SK-N-SH (cell line): ENCODE results near the gene IDH1. TPM values are rescaled to one million over a fixed set of nuclear protein-coding genes. Genes with fewer than 3 reads are reported as not detected.

ENCODE experiments used
- CTCF ChIA-PET: fragments of 300-600, 350-600 bp; formaldehyde crosslinking; extraction: SDS; loops from one replicate; lab custom pipeline; 2021; lab: Yijun Ruan, JAX
- POLR2A ChIA-PET: fragments of 350-600 bp; sonication (Branson Sonifier 250); formaldehyde crosslinking; extraction: SDS; loops from one replicate; lab custom pipeline; 2020; ENCODE audit warnings: antibody characterized with exemption, inconsistent platforms; lab: Yijun Ruan, JAX
- DNase-seq: peaks from one replicate; pipeline ENCODE4 v3.0.0; 2012
- H2AFZ ChIP-seq: fragments of 200-600 bp; sonication (generic); 2 replicates; pipeline ENCODE4 v1.8.1; 2016; ENCODE audit warnings: antibody characterized with exemption, mild to moderate bottlenecking, low read depth
- H3F3A ChIP-seq: fragments of 200-600 bp; sonication (generic); replicated peaks from 2 replicates; pipeline ENCODE3; 2016; ENCODE audit warnings: antibody characterized with exemption, mild to moderate bottlenecking; ENCODE audit not compliant: insufficient read depth
- H3K27ac ChIP-seq, 2 experiments: fragments of 200-500 bp in 1 of 2; fragments of 200-600 bp in 1 of 2; sonication (Bioruptor generic) in 1 of 2; sonication (generic), shearing (Covaris generic) in 1 of 2; 2 replicates each; pipeline versions ENCODE4 v1.5.1 to v1.6.1; 2014 to 2016; ENCODE audit warnings: low read depth in 2 of 2, inconsistent platforms in 1 of 2, low read length in 1 of 2, mild to moderate bottlenecking in 1 of 2, mixed read lengths in 1 of 2
- H3K27me3 ChIP-seq: fragments of 200-600 bp; sonication (generic), shearing (Covaris generic); 2 replicates; pipeline ENCODE4 v1.6.1; 2016; ENCODE audit warnings: mixed run types; ENCODE audit not compliant: insufficient read depth
- H3K36me3 ChIP-seq, 2 experiments: fragments of 200-500 bp in 1 of 2; fragments of 200-600 bp in 1 of 2; sonication (Bioruptor generic) in 1 of 2; sonication (generic) in 1 of 2; replicated peaks in 1 of 2; 2 replicates each; pipeline versions ENCODE3 to v1.5.1; 2014 to 2016; ENCODE audit warnings: low read length in 1 of 2, mild to moderate bottlenecking in 1 of 2; ENCODE audit not compliant: insufficient read depth in 2 of 2, control insufficient read depth in 1 of 2
- H3K4me1 ChIP-seq, 2 experiments: fragments of 200-500 bp in 1 of 2; fragments of 200-600 bp in 1 of 2; sonication (Bioruptor generic) in 1 of 2; sonication (generic), shearing (Covaris generic) in 1 of 2; 2 replicates each; pipeline versions ENCODE4 v1.5.1 to v1.6.1; 2014 to 2016; ENCODE audit warnings: low read depth in 1 of 2, low read length in 1 of 2, mixed run types in 1 of 2; ENCODE audit not compliant: insufficient read depth in 2 of 2, control insufficient read depth in 1 of 2
- H3K4me2 ChIP-seq: fragments of 200-600 bp; sonication (generic), shearing (Covaris generic); 2 replicates; pipeline ENCODE4 v1.6.1; 2017; ENCODE audit warnings: mixed run types
- H3K4me3 ChIP-seq, 2 experiments: fragments of 200-500 bp in 1 of 2; fragments of 200-600 bp in 1 of 2; sonication (Bioruptor generic) in 1 of 2; sonication (generic), shearing (Covaris generic) in 1 of 2; 2 replicates each; pipeline versions ENCODE4 v1.5.1 to v1.8.1; 2014 to 2016; ENCODE audit warnings: low read depth in 2 of 2, inconsistent platforms in 1 of 2, low read length in 1 of 2, mild to moderate bottlenecking in 1 of 2, mixed read lengths in 1 of 2, moderate library complexity in 1 of 2
- H3K79me2 ChIP-seq: fragments of 200-600 bp; sonication (generic); 2 replicates; pipeline ENCODE4 v1.8.1; 2017; ENCODE audit warnings: mild to moderate bottlenecking; ENCODE audit not compliant: insufficient read depth
- H3K9ac ChIP-seq: fragments of 200-600 bp; sonication (generic); 2 replicates; pipeline ENCODE4 v1.6.1; 2017; ENCODE audit warnings: mixed run types
- H3K9me2 ChIP-seq: fragments of 200-600 bp; sonication (generic); 2 replicates; pipeline ENCODE4 v1.6.1; 2017; ENCODE audit warnings: mixed run types
- H3K9me3 ChIP-seq: fragments of 200-600 bp; sonication (generic); 2 replicates; pipeline ENCODE4 v1.6.1; 2017; ENCODE audit warnings: mixed run types, mild to moderate bottlenecking, moderate library complexity
- H4K20me1 ChIP-seq: fragments of 200-600 bp; sonication (generic); 2 replicates; pipeline ENCODE4 v1.6.1; 2017; ENCODE audit warnings: mild to moderate bottlenecking, mixed run types; ENCODE audit not compliant: insufficient read depth
- EP300 ChIP-seq, 2 experiments: IDR thresholded peaks; 2 replicates each; pipeline versions ENCODE4 v1.4.0 to v1.6.1; 2012; ENCODE audit warnings: borderline replicate concordance in 1 of 2, low read depth in 1 of 2, low read length in 1 of 2
- FOXJ3 ChIP-seq: sonication (generic); formaldehyde crosslinking; IDR thresholded peaks from 2 replicates; pipeline ENCODE4 v1.5.1; 2020; ENCODE audit warnings: mild to moderate bottlenecking, missing genetic modification reagents
- POLR2AphosphoS5 ChIP-seq: IDR thresholded peaks from 2 replicates; pipeline ENCODE4 v1.6.1; 2012; ENCODE audit warnings: low read depth, low read length
- SIN3A ChIP-seq: IDR thresholded peaks from 2 replicates; pipeline ENCODE4 v1.6.1; 2012; ENCODE audit warnings: low read depth, mild to moderate bottlenecking, low read length, moderate library complexity, borderline replicate concordance
- TCF12 ChIP-seq: IDR thresholded peaks from 2 replicates; pipeline ENCODE4 v1.4.0; 2012
- YY1 ChIP-seq: IDR thresholded peaks from 2 replicates; pipeline ENCODE4 v1.4.0; 2012; ENCODE audit warnings: low read depth, mild to moderate bottlenecking
- WGBS: methylation state at CpG from one replicate; pipeline ENCODE4 v1.1.6; 2017; ENCODE audit warnings: low lambda C conversion rate; 5-methylcytosine and 5-hydroxymethylcytosine counted together
- polyA plus RNA-seq, 3 experiments: library from polyadenylated mRNA; depleted of rRNA; stranded (reverse); fragments of >200 nt; gene quantifications; 2 replicates each; pipeline ENCODE4 v1.2.3, GENCODE V29; 2012
- TF ChIP-seq, protein P1 (sequence below): IDR thresholded peaks from 2 replicates; pipeline ENCODE4 v1.4.0; 2012; ENCODE audit warnings: low read depth
- TF ChIP-seq, protein P2 (sequence below): IDR thresholded peaks from 2 replicates; pipeline ENCODE4; 2012
- TF ChIP-seq, protein P3 (sequence below): IDR thresholded peaks from 2 replicates; pipeline ENCODE4 v1.4.0; 2012; ENCODE audit warnings: low read depth, borderline replicate concordance
- TF ChIP-seq, protein P4 (sequence below): fragments of 150-350 bp; IDR thresholded peaks from 2 replicates; pipeline ENCODE4 v1.6.1; 2017; ENCODE audit warnings: antibody characterized with exemption, low read length, low read depth, borderline replicate concordance
- TF ChIP-seq, protein P5 (sequence below): fragments of 200-600 bp; sonication (generic); IDR thresholded peaks from 2 replicates; pipeline ENCODE4 v1.6.1; 2017; ENCODE audit warnings: antibody characterized with exemption, mild to moderate bottlenecking, moderate library complexity

Gene IDH1
- polyA plus RNA-seq, 1 of the 3 experiments (the other 2 are of a cell fraction): 43.4 TPM

DNA sequence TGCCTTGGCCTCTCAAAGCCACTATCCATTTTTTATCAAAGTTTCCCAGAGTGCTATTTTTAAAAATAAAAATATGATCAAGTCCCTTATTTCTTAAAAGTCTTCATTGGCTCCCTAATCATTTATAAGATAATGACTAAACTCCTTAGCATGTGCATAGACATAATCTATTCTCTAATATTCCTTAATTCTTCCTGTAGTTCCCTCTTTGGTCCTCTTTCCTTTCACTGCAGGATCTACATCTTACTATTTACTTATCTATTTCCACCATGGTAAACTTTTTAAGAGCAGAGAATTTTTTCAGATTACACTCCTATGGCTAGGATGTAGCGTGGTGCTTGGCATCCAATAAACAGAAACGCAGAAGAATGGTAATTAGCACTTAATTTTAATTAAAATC is 19.0 kb downstream of the IDH1 start:
- H3K9me3 ChIP-seq: no peaks in the 10 kb centered on the region
- H3K36me3 ChIP-seq: peaks cover 11 to 32% of the 10 kb centered on the region in 2 experiments
- DNase-seq: no peak
- TF ChIP-seq POLR2AphosphoS5 (no peak), FOXJ3 (CRISPR knock-in tag) (no peak), EP300 (IDR thresholded peaks at IDR 0.05; ENCODE audit: borderline replicate concordance in 1 of 2, low read depth in 1 of 2, low read length in 1 of 2) (no peak), TCF12 (no peak), SIN3A (no peak), YY1 (no peak)
- TF ChIP-seq, protein P1, sequence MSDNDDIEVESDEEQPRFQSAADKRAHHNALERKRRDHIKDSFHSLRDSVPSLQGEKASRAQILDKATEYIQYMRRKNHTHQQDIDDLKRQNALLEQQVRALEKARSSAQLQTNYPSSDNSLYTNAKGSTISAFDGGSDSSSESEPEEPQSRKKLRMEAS: no peak
- TF ChIP-seq, protein P2, sequence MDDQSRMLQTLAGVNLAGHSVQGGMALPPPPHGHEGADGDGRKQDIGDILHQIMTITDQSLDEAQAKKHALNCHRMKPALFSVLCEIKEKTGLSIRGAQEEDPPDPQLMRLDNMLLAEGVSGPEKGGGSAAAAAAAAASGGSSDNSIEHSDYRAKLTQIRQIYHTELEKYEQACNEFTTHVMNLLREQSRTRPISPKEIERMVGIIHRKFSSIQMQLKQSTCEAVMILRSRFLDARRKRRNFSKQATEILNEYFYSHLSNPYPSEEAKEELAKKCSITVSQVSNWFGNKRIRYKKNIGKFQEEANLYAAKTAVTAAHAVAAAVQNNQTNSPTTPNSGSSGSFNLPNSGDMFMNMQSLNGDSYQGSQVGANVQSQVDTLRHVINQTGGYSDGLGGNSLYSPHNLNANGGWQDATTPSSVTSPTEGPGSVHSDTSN: no peak
- TF ChIP-seq, protein P3, sequence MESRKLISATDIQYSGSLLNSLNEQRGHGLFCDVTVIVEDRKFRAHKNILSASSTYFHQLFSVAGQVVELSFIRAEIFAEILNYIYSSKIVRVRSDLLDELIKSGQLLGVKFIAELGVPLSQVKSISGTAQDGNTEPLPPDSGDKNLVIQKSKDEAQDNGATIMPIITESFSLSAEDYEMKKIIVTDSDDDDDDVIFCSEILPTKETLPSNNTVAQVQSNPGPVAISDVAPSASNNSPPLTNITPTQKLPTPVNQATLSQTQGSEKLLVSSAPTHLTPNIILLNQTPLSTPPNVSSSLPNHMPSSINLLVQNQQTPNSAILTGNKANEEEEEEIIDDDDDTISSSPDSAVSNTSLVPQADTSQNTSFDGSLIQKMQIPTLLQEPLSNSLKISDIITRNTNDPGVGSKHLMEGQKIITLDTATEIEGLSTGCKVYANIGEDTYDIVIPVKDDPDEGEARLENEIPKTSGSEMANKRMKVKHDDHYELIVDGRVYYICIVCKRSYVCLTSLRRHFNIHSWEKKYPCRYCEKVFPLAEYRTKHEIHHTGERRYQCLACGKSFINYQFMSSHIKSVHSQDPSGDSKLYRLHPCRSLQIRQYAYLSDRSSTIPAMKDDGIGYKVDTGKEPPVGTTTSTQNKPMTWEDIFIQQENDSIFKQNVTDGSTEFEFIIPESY: no peak
- TF ChIP-seq, protein P4, sequence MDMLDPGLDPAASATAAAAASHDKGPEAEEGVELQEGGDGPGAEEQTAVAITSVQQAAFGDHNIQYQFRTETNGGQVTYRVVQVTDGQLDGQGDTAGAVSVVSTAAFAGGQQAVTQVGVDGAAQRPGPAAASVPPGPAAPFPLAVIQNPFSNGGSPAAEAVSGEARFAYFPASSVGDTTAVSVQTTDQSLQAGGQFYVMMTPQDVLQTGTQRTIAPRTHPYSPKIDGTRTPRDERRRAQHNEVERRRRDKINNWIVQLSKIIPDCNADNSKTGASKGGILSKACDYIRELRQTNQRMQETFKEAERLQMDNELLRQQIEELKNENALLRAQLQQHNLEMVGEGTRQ: no peak
- TF ChIP-seq, protein P5, sequence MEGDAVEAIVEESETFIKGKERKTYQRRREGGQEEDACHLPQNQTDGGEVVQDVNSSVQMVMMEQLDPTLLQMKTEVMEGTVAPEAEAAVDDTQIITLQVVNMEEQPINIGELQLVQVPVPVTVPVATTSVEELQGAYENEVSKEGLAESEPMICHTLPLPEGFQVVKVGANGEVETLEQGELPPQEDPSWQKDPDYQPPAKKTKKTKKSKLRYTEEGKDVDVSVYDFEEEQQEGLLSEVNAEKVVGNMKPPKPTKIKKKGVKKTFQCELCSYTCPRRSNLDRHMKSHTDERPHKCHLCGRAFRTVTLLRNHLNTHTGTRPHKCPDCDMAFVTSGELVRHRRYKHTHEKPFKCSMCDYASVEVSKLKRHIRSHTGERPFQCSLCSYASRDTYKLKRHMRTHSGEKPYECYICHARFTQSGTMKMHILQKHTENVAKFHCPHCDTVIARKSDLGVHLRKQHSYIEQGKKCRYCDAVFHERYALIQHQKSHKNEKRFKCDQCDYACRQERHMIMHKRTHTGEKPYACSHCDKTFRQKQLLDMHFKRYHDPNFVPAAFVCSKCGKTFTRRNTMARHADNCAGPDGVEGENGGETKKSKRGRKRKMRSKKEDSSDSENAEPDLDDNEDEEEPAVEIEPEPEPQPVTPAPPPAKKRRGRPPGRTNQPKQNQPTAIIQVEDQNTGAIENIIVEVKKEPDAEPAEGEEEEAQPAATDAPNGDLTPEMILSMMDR: no peak
- no peak overlapping the region for H3K4me3 ChIP-seq
- no peaks in the 10 kb centered on the region for H3K4me1 ChIP-seq
- H3F3A ChIP-seq: peaks cover 3% of the 10 kb centered on the region
- no peak overlapping the region for H3K27ac ChIP-seq
- no peaks in the 10 kb centered on the region for H3K9me2 ChIP-seq
- no peaks in the 10 kb centered on the region for H3K79me2 ChIP-seq
- H3K9ac ChIP-seq: no peak overlapping the region
- H3K27me3 ChIP-seq: no peaks in the 10 kb centered on the region
- no peak overlapping the region for H2AFZ ChIP-seq
- WGBS: 98% methylated on average over 2 of the region's 2 CpGs
- ChIA-PET CTCF (interaction anchor here (1.7 kb wide), 1 partner anchor 60 kb away, joined by 4 read pairs; no protein-coding TSS in a partner anchor), POLR2A (no interaction called here)
- H4K20me1 ChIP-seq: no peaks in the 10 kb centered on the region
- no peak overlapping the region for H3K4me2 ChIP-seq
